ENCODE data around the gene ITPR1.

Gene ITPR1

GRCh38 chr3:4599612-4600011 is 106.5 kb downstream of the ITPR1 start:
- no peak for DNase-seq

GRCh38 chr3:4600493-4600892 is 107.3 kb downstream of the ITPR1 start:
- DNase-seq = no peak

- DNase-seq = no peak
These were observed 108.7 kb downstream of the ITPR1 start for GRCh38 chr3:4601892-4602291.

- DNase-seq = no peak
These were observed 111.5 kb downstream of the ITPR1 start for GRCh38 chr3:4604693-4605092.

- DNase-seq = no peak
These were observed 113.8 kb downstream of the ITPR1 start for GRCh38 chr3:4606911-4607310.

- DNase-seq = no peak
These were observed 120.2 kb downstream of the ITPR1 start for GRCh38 chr3:4613366-4613765.

- no peak for DNase-seq
These were observed 120.9 kb downstream of the ITPR1 start for GRCh38 chr3:4614070-4614469.

- no peak for DNase-seq
These were observed 121.8 kb downstream of the ITPR1 start for GRCh38 chr3:4614927-4615326.

- DNase-seq = no peak
These were observed 122.6 kb downstream of the ITPR1 start for GRCh38 chr3:4615750-4616149.

- DNase-seq = no peak
These were observed 130.4 kb downstream of the ITPR1 start for GRCh38 chr3:4623421-4623999.

- DNase-seq = no peak
These were observed 134.7 kb downstream of the ITPR1 start for GRCh38 chr3:4627651-4628375.

- DNase-seq = no peak
These were observed 136.2 kb downstream of the ITPR1 start for GRCh38 chr3:4629095-4630007.

GRCh38 chr3:4633078-4634004 is 140.2 kb downstream of the ITPR1 start:
- DNase-seq = peak; percentile 11

GRCh38 chr3:4634894-4635293 is 141.7 kb downstream of the ITPR1 start:
- DNase-seq = no peak

GRCh38 chr3:4637265-4637664 is 144.1 kb downstream of the ITPR1 start:
- no peak for DNase-seq

- no peak for DNase-seq
These were observed 148.9 kb downstream of the ITPR1 start for GRCh38 chr3:4641863-4642563.

- DNase-seq = no peak
These were observed 149.5 kb downstream of the ITPR1 start for GRCh38 chr3:4642611-4643010.

GRCh38 chr3:4643904-4644547 is 150.9 kb downstream of the ITPR1 start:
- DNase-seq = no peak

- DNase-seq = no peak
These were observed 151.8 kb downstream of the ITPR1 start for GRCh38 chr3:4644951-4645350.

GRCh38 chr3:4645468-4645867 is 152.3 kb downstream of the ITPR1 start:
- DNase-seq = no peak

GRCh38 chr3:4647411-4647810 is 154.3 kb downstream of the ITPR1 start:
- no peak for DNase-seq

Measured in SIG-M5 (cell line).